ENCODE measurements around the gene GLRX. TPM values are rescaled to one million over a fixed set of nuclear protein-coding genes. Genes with fewer than 3 reads are reported as not detected.

The GLRX gene
- total and polyA plus RNA-seq, 2 of the 4 experiments (the other 2 are of a cell fraction), result 142 to 193 TPM

GRCh38 chr5:95858661-95859595, 36.4 kb upstream of the GLRX start (continued):
- TF ChIP-seq FOS (IDR thresholded peaks at IDR 0.05; ENCODE audit: low read depth, low read length) (peak; percentile 93), NFE2L2 (IDR thresholded peaks at IDR 0.05; ENCODE audit: low read depth, low read length) (peak; percentile 45; the same call in 1 of the 2 replicates), MXI1 (IDR thresholded peaks at IDR 0.05; ENCODE audit: borderline replicate concordance, low read depth, low read length) (peak; percentile 74; the same call in 1 of the 2 replicates), BHLHE40 (IDR thresholded peaks at IDR 0.05; ENCODE audit: low read depth, low read length) (peak; percentile 81)

GRCh38 chr5:95858023-95858461, 35.5 kb upstream of the GLRX start:
- Histone ChIP-seq H3K36me3 (ENCODE audit: control insufficient read depth, insufficient read depth, low read length) (no peaks in the 10 kb centered on the region), H4K91ac (ENCODE audit: insufficient read depth, low read depth, low read length) (peak overlapping the region; percentile 99), H4K5ac (ENCODE audit: low read depth, low read length) (peak overlapping the region; percentile 91), H2BK20ac (ENCODE audit: low read depth, low read length) (peak overlapping the region; percentile 100), H2AK5ac (ENCODE audit: low read depth, low read length) (peak overlapping the region; percentile 100), H3K14ac (replicated peaks; ENCODE audit: low read depth, low read length) (peak overlapping the region; percentile 98), H3K23ac (ENCODE audit: low read depth, low read length) (peak overlapping the region; percentile 85), H2BK5ac (ENCODE audit: low read depth, low read length, poor library complexity, severe bottlenecking) (peak overlapping the region; percentile 97), H3K79me1 (ENCODE audit: low read depth in 1 of 2, low read length in 2 of 2) (peaks cover under 1 to 43% of the 10 kb centered on the region in 2 experiments; a peak in 3 of 4 replicates), H4K8ac (ENCODE audit: low read depth in 2 of 2, low read length in 2 of 2) (peak overlapping the region; percentile 91 to 98), H3K4me3 (ENCODE audit: insufficient read depth, low read depth, low read length) (no peak overlapping the region), H3K4me1 (ENCODE audit: control insufficient read depth, insufficient read depth, low read length) (peaks cover 35% of the 10 kb centered on the region), H3K27me3 (ENCODE audit: control insufficient read depth, insufficient read depth, low read length) (no peaks in the 10 kb centered on the region), H2AK9ac (replicated peaks; ENCODE audit: low read depth, low read length, poor library complexity) (peak overlapping the region; percentile 88), H3K4ac (ENCODE audit: low read depth, low read length) (peak overlapping the region; percentile 100), H2BK120ac (ENCODE audit: low read depth, low read length) (peak overlapping the region; percentile 100), H4K20me1 (ENCODE audit: insufficient read depth, low read length) (no peaks in the 10 kb centered on the region), H3K9me3 (ENCODE audit: control insufficient read depth, insufficient read depth, low read length) (no peaks in the 10 kb centered on the region), H3K9ac (ENCODE audit: low read depth, low read length) (peak overlapping the region; percentile 70), H3K56ac (ENCODE audit: extremely low read depth, insufficient read depth, low read length) (peak overlapping the region; percentile 92), H3K9me1 (ENCODE audit: insufficient read depth, low read length) (peaks cover 26% of the 10 kb centered on the region), H3K18ac (ENCODE audit: low read depth, low read length) (peak overlapping the region; percentile 97), H3K4me2 (ENCODE audit: low read depth, low read length) (peak overlapping the region; percentile 48), H2BK15ac (ENCODE audit: low read depth, low read length) (peak overlapping the region; percentile 88), H2AFZ (replicated peaks; ENCODE audit: low read length, poor library complexity) (peak overlapping the region; percentile 76), H3K27ac (ENCODE audit: insufficient read depth, low read length) (peak overlapping the region; percentile 99)
- intact Hi-C loops (cut with micrococcal nuclease) (loop anchor here (1.0 to 10.0 kb wide), 5 partner anchors 287 to 743 kb away; no protein-coding TSS in a partner anchor), dilution Hi-C loops (cut with HindIII; ENCODE audit: low sequenced_read_pairs, unreplicated experiment) (no loop called here), in situ Hi-C loops (cut with MboI; ENCODE audit: low sequenced_read_pairs) (loop anchor here (5.0 to 10.0 kb wide), 3 partner anchors 89 to 747 kb away; no protein-coding TSS in a partner anchor)
- TF ChIP-seq MAFK (IDR thresholded peaks at IDR 0.05; ENCODE audit: low read depth, low read length) (no peak), FOS (IDR thresholded peaks at IDR 0.05; ENCODE audit: low read depth, low read length) (peak; percentile 28; the same call in 1 of the 2 replicates), RAD21 (IDR thresholded peaks at IDR 0.05; ENCODE audit: low read length) (no peak), MXI1 (IDR thresholded peaks at IDR 0.05; ENCODE audit: borderline replicate concordance, low read depth, low read length) (peak; percentile 28; the same call in 1 of the 2 replicates), CEBPB (IDR thresholded peaks at IDR 0.05; ENCODE audit: low read depth, low read length) (peak; percentile 62), MAZ (IDR thresholded peaks at IDR 0.05; ENCODE audit: borderline replicate concordance, low read depth, low read length) (no peak)
- DNase-seq (peak; percentile 93), ATAC-seq (ENCODE audit: low read depth) (peak; percentile 1)
- ChIA-PET POLR2A (ENCODE audit: unreplicated experiment) (no interaction called here), CTCF (interaction anchor here (0.9 kb wide), 1 partner anchor 12 kb away, joined by 3 read pairs; no protein-coding TSS in a partner anchor)
- no TSS peak for BruUV-seq (replicated peaks)
- no CpG with 5 or more reads among the region's 8 CpGs for WGBS, 2 experiments (ENCODE audit: extremely low coverage in 2 of 2, insufficient read length in 1 of 2)
